Measurements from ENCODE around the gene HS3ST4.

DNA sequence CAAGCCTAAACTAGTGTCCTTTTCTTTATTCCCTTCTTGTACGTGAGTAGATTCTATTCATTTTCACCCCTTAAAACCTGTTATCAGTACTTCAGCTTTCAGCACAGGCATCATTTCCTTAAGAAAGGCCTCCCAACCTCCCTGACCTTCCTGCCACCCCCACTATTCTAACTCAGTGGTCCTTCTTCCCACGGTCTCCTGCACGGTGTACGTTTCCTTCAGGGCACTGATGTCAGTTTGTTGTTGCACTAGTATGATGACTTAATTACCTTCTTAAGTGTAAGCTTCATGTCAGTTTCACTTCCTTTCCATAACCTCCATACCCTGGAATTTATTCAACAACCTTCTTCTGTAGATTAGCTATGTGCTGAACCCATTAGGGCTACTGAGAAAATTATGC, 484.2 kb downstream of the HS3ST4 start:
- TF ChIP-seq, protein P1, sequence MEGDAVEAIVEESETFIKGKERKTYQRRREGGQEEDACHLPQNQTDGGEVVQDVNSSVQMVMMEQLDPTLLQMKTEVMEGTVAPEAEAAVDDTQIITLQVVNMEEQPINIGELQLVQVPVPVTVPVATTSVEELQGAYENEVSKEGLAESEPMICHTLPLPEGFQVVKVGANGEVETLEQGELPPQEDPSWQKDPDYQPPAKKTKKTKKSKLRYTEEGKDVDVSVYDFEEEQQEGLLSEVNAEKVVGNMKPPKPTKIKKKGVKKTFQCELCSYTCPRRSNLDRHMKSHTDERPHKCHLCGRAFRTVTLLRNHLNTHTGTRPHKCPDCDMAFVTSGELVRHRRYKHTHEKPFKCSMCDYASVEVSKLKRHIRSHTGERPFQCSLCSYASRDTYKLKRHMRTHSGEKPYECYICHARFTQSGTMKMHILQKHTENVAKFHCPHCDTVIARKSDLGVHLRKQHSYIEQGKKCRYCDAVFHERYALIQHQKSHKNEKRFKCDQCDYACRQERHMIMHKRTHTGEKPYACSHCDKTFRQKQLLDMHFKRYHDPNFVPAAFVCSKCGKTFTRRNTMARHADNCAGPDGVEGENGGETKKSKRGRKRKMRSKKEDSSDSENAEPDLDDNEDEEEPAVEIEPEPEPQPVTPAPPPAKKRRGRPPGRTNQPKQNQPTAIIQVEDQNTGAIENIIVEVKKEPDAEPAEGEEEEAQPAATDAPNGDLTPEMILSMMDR (IDR thresholded peaks at IDR 0.05 in 2 of 3, conservative IDR thresholded peaks at IDR 0.05 in 1 of 3; ENCODE audit: borderline replicate concordance in 1 of 3, insufficient read depth in 1 of 3, low read depth in 2 of 3, low read length in 2 of 3): no peak
- TF ChIP-seq POLR2AphosphoS5 (IDR thresholded peaks at IDR 0.05; ENCODE audit: low read depth, low read length) (no peak), SP1 (IDR thresholded peaks at IDR 0.05; ENCODE audit: low read depth) (no peak), POLR2A (IDR thresholded peaks at IDR 0.05; ENCODE audit: borderline replicate concordance, extremely low read depth, insufficient read depth, insufficient read length) (no peak), ZBTB33 (IDR thresholded peaks at IDR 0.05; ENCODE audit: extremely low read depth, insufficient replicate concordance, low read length) (no peak), REST (IDR thresholded peaks at IDR 0.05; ENCODE audit: low read depth) (no peak), ZNF274 (IDR thresholded peaks at IDR 0.05; ENCODE audit: low read depth, low read length) (no peak), EZH2phosphoT487 (IDR thresholded peaks at IDR 0.05; ENCODE audit: borderline replicate concordance) (no peak), EZH2 (IDR thresholded peaks at IDR 0.05) (no peak), JUND (IDR thresholded peaks at IDR 0.05) (no peak)
- TF ChIP-seq, protein P2, sequence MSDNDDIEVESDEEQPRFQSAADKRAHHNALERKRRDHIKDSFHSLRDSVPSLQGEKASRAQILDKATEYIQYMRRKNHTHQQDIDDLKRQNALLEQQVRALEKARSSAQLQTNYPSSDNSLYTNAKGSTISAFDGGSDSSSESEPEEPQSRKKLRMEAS (IDR thresholded peaks at IDR 0.05): no peak

All from HCT116 (cell line).